Activated CD4-positive, CD25-positive, alpha-beta regulatory T cell treated with anti-CD3 and anti-CD28 coated beads, Interleukin-2, amount 50 U/mL, for 72 hours (primary cell): Measurements from ENCODE around the gene EVA1C.
A peak's percentile ranks its signal among the peaks of the same experiment; 100 is the strongest.

ENCODE experiments used
- DNase-seq: peaks from one replicate; pipeline ENCODE4 v3.0.0; 2021

EVA1C gene

DNA sequence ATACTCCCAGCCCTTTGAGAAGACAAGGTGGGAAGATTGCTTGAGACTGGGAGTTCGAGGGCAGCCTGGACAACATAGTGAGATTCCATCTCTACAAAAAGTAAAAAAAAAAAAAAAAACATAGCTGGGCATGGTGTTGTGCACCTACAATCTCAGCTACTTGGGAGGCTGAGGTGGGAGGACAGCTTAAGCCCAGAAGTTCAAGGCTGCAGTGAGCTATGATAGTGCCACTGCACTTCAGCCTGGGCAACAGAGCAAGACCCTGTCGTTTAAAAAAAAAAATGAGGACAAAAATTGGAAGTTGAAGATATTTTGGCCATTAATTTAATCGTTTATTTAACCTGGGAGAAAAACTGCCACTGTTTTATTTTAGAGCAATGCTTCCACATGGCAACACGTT lies 20.8 kb upstream of the EVA1C start:
- no peak for DNase-seq

DNA sequence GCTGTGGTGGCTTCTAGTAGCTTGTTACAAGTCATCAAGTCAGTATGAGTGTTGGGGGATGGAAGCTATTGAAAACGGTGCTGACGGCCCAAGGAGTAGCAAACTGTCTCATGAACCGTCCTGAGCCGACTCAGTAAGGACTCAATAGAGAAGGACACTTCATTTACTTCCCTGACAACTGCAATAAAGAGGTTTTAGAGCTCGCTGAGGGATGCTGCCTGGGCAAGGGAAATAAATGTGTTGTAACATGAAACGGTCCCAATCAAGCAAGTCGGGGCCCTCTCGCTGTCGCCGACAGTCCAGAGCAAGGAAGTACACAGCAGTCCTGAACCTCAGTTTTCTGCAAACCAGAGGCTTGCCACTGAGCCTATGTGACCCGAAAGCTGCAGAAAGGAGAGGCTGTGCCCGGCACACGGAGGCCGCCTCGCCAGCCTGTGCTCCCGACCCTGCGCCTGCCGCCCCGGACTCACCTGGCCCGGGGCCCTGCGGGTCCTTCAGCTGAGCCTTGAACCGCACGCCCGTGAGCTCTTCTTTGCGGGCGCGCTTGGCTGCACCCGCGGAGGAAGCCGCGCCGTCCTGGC lies 20.1 kb upstream of the EVA1C start:
- DNase-seq: no peak

GRCh38 chr21:32392880-32393676 lies 19.4 kb upstream of the EVA1C start, which contains the start of gene URB1:
URB1 (minus strand) TSS chr21:32393012; CDS start chr21:32392910, 102 bp downstream.
- peak; percentile 98 for DNase-seq

DNA sequence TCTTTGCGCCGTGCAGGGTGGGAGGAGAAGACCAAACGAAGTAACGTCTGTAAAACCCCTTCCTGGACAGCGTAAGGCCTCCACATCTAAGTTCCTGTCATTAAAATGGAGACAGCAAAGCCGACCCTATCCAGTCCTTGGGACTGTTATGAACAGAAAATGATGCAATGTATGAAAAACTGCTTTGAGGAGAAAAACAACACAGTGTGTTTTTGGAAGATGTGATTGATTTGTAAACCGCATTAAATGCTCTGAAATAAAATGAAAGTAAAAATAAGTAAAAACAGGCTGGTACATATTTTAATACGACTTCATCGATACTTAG lies 18.9 kb upstream of the EVA1C start:
- DNase-seq: no peak

GRCh38 chr21:32403201-32403777 lies 9.2 kb upstream of the EVA1C start:
- no peak for DNase-seq

DNA sequence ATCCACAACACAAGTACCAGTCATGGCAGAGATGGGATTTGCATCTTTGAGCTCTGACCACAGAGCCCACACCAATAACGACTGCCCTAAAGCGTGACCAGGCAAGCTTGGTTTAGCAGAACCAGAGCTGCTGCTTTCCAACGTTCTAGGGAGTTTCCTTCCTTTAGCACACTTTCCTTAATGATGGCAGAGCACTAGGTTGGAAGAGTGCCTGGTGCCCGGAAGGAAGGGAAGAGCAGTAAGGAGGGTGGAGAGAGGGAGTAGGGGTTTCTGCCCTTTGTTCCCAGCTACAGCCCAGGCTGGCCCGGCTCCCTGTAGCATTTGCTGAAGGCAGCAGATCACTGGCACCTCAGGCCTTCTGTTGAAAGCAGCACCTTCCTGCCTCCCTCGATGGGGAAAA lies 6.1 kb upstream of the EVA1C start:
- no peak for DNase-seq

DNA sequence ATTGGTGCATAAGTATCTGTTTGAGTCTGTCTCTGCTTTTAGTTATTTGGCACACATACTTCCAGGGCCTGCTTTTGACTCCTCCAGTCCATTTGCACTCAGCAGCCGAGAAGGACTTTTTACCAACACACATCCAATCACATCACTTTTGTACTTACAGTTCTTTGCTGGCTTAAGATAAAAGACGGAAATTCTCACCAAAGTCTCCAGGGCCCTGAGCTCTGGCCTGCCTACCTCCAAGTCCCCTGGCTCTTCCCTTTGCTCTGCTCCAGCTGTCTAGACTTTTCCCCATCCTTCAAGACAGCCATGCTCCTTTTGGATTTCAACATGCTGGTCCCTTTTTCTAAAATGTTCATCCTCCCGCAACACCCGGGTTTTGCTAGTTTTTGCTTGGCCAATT lies 2.2 kb upstream of the EVA1C start:
- no peak for DNase-seq

DNA sequence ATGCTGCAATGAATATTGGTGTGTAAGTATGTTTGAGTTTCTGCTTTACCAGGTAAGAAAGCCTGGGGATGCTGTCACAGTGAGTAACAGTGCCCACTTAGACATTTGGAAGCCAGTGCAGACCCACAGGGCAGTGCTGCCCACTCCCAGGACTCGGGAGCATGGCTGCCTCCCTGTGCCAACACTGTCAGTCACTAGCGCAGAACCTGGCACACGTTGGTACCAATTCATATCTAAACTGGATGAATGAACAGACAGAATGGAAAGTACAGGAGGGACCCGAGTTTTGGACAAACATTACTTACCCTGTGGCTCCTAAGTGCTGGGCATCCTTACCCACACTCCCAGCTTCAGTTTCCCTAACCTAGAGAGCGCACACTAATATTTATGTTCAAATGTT lies 1.6 kb upstream of the EVA1C start:
- DNase-seq: no peak

DNA sequence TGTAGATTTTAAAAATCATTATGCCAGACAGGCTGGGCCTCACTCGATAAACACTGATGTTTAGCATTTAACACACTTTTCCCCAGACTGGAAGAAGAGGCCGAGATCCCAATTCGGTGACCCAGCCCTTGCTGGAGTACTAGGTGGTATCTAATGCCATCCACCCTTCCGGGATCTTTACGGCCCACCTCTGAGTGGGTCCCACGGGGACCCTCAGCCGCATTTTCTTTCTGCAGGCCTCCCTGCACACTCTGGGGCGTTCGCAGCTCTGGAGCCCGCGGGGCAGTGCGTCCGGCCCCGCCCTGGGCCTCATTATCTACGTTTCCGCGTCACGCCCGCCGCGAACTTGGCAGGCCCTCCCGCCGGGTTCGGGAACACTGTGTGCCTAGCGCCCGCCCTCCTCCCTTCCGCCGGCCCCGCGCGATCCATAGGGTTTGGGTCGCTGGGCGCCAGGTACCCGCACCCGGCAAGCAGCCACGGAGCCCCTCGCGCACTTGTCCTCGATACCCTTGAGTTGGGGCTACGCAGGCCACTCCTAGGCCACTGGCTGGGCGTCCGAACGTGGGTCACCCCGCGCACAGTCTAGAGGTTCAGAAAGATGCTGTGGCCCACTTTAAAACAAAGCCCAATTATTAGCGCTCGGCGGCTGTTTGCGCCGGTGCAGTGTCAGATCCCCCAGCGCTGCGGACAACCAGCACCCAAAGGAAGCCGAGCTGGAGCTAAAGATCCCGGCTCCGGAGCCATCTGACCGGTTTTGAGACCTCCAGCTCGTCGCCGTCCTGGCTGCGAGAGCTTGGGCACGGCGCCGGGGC lies 950 bp upstream of the EVA1C start:
- peak; percentile 72 for DNase-seq

DNA sequence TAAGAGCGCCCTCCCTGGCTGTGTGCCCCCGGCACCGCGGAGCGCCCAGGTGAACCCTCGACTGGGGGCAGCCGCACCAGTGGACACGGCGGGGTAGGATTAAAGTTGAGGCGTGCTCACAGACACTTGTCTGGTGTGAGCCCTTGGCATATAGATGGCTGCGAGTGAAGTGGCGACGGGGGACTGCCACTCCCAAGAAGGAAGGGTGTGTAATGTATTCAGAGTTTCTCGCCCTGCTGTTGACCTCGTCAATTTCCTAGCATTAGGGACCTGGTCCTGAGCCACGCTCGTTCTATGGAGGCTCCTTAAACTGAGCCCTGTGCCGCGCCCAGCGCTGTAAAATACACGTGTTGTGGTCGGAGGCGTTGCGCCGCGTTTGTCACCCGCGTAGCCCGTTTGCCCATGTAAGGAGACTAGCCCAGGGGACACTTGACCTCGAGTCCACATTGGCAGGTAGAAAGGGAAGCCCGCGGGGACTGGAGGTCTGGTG lies 554 bp downstream of the EVA1C start:
- DNase-seq: peak; percentile 36

GRCh38 chr21:32413697-32414578 lies 1.4 kb downstream of the EVA1C start:
- DNase-seq: no peak

DNA sequence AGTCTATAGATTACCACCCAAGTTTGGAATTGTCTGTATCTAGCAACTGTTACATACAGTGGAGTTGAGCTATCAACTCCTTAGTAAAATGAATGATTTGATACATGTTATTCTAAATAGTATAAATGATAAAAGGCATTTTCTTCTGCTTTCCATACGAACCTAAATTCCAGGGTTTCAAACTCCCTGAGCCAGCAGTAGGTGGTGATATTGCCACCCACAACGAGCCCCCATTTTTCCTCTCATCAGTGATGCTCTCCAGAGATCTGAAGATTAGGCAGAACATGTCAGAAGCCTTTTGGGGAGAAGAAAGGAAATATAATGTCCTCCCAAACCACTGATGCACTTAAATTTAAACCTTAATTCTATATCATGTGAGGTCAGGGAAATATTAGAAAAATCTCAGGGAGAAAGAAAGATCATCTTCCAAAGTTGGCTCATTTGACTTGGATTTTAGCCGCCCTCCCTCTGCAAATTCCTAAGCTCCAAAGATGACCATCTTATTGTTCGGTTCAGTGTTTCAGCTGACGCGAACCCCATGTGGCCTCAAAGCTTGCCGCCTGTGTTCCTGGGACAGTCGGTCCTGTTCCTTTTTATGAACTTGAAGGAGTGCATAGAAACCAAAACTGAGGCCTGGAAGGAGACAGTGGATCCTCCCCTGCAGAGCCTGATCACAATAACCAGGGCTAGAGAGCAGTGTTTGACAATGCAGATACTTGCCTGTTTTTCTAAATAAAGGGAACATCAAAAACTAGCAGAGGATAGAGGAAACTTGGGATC lies 2.3 kb downstream of the EVA1C start:
- no peak for DNase-seq

GRCh38 chr21:32415451-32416398 lies 3.2 kb downstream of the EVA1C start:
- no peak for DNase-seq

- DNase-seq: no peak
Observed at GRCh38 chr21:32418146-32418545, 5.6 kb downstream of the EVA1C start.

DNA sequence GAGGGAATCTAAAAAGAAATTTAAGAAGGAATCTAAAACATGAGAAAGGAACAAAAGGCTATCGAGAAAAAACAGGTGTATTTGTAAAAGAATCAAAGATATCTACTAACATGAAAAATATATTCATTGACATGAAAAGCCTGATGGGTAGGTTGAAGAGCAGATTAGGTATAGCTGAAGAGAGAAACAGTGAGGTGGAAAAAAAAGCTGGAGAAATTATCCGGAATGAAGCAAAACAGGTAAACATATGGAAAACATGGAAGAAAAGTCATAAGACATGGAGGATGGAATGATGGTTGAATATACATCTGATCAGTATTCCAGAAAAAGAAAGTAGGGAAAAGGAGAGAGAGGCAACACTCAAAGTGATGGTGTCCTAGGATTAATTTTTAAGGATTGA lies 9.6 kb downstream of the EVA1C start:
- DNase-seq: no peak

GRCh38 chr21:32423320-32424190 lies 11.0 kb downstream of the EVA1C start:
- DNase-seq: no peak

DNA sequence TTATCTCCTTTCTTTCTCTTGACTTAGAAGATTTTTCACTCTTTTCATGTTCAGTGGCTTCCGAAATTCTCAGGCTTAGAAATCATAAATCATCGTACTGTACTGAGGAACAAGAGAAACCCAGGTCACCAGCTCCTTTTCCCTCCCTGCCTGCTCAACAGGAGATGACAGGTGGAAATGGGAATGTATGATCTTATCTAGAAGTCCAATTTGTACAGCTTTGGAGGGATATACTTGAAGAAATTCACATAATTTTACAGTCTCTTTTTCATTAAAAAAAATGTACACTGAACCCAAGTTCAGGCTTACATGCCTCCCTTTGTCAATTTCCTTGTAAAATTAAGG lies 11.7 kb downstream of the EVA1C start:
- DNase-seq: no peak

- no peak for DNase-seq
Observed at GRCh38 chr21:32424674-32425073, 12.2 kb downstream of the EVA1C start.

GRCh38 chr21:32425628-32426027 lies 13.1 kb downstream of the EVA1C start:
- DNase-seq: no peak
